D721Med (cell line): ENCODE results near the gene RUNX3.
"Not testable (repeated sequence)": the region's sequence is repeated elsewhere in the genome, so short reads cannot be mapped to it uniquely, and the experiment has no call there.

Experiments
- DNase-seq: peaks from one replicate; pipeline ENCODE4 v3.0.0; 2011; ENCODE audit warnings: low spot score; ENCODE audit not compliant: insufficient read length
- FAIRE-seq: peaks from 2 replicates; lab custom pipeline; 2011; peaks lifted over from hg19 to GRCh38; lab: Jason Lieb, UNC
- CTCF ChIP-seq: IDR thresholded peaks from 2 replicates; pipeline ENCODE4 v1.5.1; 2012; ENCODE audit warnings: mild to moderate bottlenecking, control low read depth; ENCODE audit not compliant: insufficient read depth; ENCODE audit errors: missing control alignments

Gene RUNX3

GRCh38 chr1:24893431-24893830 is 36.6 kb downstream of the RUNX3 start:
- TF ChIP-seq CTCF = no peak
- DNase-seq (no peak), FAIRE-seq (no peak)

GRCh38 chr1:24892188-24893153 is 37.6 kb downstream of the RUNX3 start:
- FAIRE-seq (no peak), DNase-seq (no peak)
- TF ChIP-seq CTCF = no peak

- not testable (repeated sequence) for DNase-seq, FAIRE-seq
Measured at GRCh38 chr1:24891367-24891766, 38.7 kb downstream of the RUNX3 start.

- FAIRE-seq (no peak), DNase-seq (no peak)
- no peak for TF ChIP-seq CTCF
Measured at GRCh38 chr1:24890887-24891286, 39.2 kb downstream of the RUNX3 start.

GRCh38 chr1:24888971-24889676 is 41.0 kb downstream of the RUNX3 start:
- DNase-seq (no peak), FAIRE-seq (no peak)
- no peak for TF ChIP-seq CTCF

- no peak for TF ChIP-seq CTCF
- DNase-seq = no peak
- FAIRE-seq = no peak
Measured at GRCh38 chr1:24888061-24888970, 41.8 kb downstream of the RUNX3 start.

GRCh38 chr1:24886241-24886640 is 43.8 kb downstream of the RUNX3 start:
- TF ChIP-seq CTCF = no peak
- DNase-seq (no peak), FAIRE-seq (no peak)
